Large intestine (tissue), 3 donors: ENCODE measurements around the gene CHSY1. TPM values are rescaled to one million over a fixed set of nuclear protein-coding genes. Genes with fewer than 3 reads are reported as not detected.

Experiments used
- DNase-seq, 2 donors: peaks; one replicate each; pipeline versions ENCODE4 v3.0.0 to v3.0.0-alpha.2; 2013
- H3K27ac ChIP-seq: one replicate; pipeline ENCODE4 v1.5.1; 2013; ENCODE audit warnings: low read length
- H3K27me3 ChIP-seq: 2 replicates; pipeline ENCODE4 v1.6.1; 2013; ENCODE audit warnings: low read length; ENCODE audit not compliant: control insufficient read depth, insufficient read depth
- H3K36me3 ChIP-seq: 2 replicates; pipeline ENCODE4 v1.6.1; 2013; ENCODE audit warnings: low read length; ENCODE audit not compliant: control insufficient read depth, insufficient read depth
- H3K4me1 ChIP-seq: one replicate; pipeline ENCODE4 v1.6.1; 2013; ENCODE audit warnings: low read length; ENCODE audit not compliant: control insufficient read depth, insufficient read depth
- H3K4me3 ChIP-seq: one replicate; pipeline ENCODE4 v1.5.1; 2013; ENCODE audit warnings: low read length
- H3K9me3 ChIP-seq: one replicate; pipeline ENCODE4 v1.6.1; 2013; ENCODE audit warnings: mild to moderate bottlenecking, low read depth, low read length, moderate library complexity; ENCODE audit not compliant: control insufficient read depth
- WGBS: methylation state at CpG from one replicate; pipeline ENCODE4 v1.1.5; 2013; ENCODE audit warnings: low lambda C conversion rate; ENCODE audit not compliant: insufficient coverage; 5-methylcytosine and 5-hydroxymethylcytosine counted together
- polyA plus RNA-seq: library from polyadenylated mRNA; unstranded; fragments of 120-200 nt; gene quantifications from one replicate; pipeline ENCODE4 v1.2.1, GENCODE V29; 2013

CHSY1 gene
- polyA plus RNA-seq, 1 donor, result 14.9 TPM

DNA sequence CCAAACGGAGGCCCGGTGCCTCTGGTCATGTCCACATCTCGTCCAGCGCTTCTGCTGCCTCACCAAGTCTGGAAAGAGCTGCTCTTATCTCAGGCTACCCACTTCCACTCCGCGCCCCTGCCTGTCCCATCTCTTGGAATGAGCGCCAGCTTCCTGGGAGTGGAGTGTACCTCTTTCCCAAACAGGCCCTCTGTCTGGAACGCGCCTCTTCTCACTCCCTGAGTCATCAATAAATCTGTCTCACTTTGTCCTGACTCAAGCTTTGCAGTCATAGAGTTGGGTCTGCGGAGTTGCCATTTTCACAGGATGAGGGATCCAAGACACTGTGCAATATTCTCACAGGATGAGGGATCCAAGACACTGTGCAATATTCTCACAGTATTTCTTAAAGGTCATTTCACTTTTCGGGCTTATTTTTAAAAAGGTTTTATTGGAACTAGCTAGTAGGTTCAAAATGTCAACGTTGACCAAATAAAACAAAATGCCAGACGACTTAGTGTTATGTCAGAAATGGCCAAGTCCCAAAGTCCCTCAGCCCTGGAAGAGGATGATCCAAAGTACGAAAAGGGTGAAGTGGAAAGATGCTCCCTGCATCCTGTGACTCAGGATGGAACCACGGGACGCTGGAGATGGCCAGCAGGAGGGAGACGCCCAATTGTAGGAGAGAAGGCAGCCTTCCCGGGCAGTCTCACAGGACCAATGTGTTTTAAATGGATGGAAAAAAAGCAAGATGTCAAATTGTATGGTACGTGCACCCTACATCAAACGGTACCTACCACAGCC, 81.1 kb downstream of the CHSY1 start:
- H3K36me3 ChIP-seq, result peaks cover 13% of the 10 kb centered on the region
- no peaks in the 10 kb centered on the region for H3K27me3 ChIP-seq
- 100% methylated on average over 3 of the region's 20 CpGs for WGBS
- H3K27ac ChIP-seq, result no peak overlapping the region
- peaks cover 2% of the 10 kb centered on the region for H3K4me1 ChIP-seq
- H3K9me3 ChIP-seq, result peaks cover 9% of the 10 kb centered on the region
- no peak for DNase-seq
- H3K4me3 ChIP-seq, result no peak overlapping the region

DNA sequence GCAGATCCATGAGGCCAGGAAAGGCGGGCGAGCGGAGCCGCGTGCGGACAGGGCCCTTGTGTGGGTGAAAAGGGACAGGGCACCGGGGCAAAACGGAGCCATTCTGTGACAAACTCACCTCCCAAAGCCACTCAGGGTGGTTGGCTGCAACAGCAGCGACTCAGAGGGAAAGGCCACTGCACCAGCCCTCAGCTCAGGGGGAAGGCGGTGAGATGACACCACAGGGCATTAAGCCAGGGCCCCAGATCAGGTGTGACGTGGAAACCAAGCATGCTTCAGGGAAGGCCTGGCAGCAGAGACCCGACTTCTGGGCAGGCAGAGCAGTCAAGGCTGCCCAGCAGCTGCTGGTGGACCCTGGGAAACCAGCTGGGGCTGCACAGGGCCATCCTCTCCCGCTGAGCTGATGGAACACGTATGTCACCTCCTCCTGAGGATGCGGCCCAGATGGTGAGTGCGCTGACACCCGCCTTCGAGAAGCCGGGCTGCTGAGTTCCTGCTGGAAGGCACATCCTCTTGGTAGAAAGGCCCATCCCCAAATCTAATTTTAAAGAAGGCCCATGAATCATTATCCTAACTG, 82.3 kb downstream of the CHSY1 start:
- Histone ChIP-seq H3K4me1 (peaks cover 2% of the 10 kb centered on the region), H3K9me3 (peaks cover 19% of the 10 kb centered on the region), H3K27me3 (no peaks in the 10 kb centered on the region), H3K27ac (no peak overlapping the region), H3K36me3 (peaks cover 8% of the 10 kb centered on the region), H3K4me3 (no peak overlapping the region)
- no peak for DNase-seq
- WGBS, result 100% methylated on average over 2 of the region's 19 CpGs

DNA sequence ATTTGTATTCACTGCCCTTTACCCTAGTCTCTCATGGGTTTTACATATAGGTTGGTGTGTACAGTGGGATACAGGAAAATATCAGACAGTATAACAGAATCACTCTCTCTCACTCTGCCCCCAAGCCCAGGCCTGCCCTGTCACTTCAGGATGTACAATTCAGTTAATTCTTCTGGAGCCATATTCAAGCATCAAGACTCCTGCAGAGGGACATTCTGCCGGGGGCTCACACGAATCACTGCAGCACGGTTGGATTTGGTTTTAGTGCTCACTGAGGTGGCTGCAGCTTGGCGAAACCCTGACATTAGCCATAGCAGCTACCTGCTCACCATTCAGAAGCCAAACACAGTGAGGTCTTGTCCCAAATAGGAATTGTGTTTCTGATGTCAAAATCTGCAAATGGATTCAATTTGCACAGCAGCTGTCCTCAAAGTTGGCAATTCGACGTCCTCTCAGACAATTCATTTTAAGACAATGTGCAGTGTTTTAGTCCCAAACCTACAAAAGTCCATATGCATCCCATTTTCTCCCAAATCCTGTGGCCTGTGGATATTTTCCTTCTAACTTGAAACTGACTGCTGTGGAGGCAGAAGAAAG, 82.9 kb downstream of the CHSY1 start:
- no peak overlapping the region for H3K27ac ChIP-seq
- peaks cover 2% of the 10 kb centered on the region for H3K36me3 ChIP-seq
- 42% methylated on average over 2 of the region's 6 CpGs for WGBS
- peaks cover 2% of the 10 kb centered on the region for H3K4me1 ChIP-seq
- H3K4me3 ChIP-seq, result no peak overlapping the region
- H3K27me3 ChIP-seq, result no peaks in the 10 kb centered on the region
- no peak for DNase-seq
- peaks cover 22% of the 10 kb centered on the region for H3K9me3 ChIP-seq

DNA sequence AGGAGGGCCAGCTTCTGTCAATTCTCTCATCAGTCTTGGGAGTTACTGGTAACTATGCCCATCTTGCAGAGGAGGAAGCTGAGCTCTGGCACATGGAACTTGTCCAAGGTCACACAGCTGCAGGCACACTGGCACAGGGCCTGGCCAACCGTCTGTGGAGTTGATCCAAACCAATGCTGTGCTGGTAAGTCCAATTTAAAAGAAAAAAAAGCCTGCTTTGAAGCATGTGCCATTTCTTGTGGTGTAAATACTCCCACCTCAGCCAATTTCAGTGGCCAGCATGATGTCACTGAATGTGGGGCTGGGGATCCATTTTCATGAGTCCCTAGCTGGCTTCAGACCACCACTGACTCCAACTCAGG, 83.4 kb downstream of the CHSY1 start:
- H3K27ac ChIP-seq, result no peak overlapping the region
- no peaks in the 10 kb centered on the region for H3K27me3 ChIP-seq
- no peak overlapping the region for H3K4me3 ChIP-seq
- no CpG with 5 or more reads among the region's 1 CpG for WGBS
- peaks cover 2% of the 10 kb centered on the region for H3K4me1 ChIP-seq
- no peak for DNase-seq
- peaks cover 22% of the 10 kb centered on the region for H3K9me3 ChIP-seq
- no peaks in the 10 kb centered on the region for H3K36me3 ChIP-seq

DNA sequence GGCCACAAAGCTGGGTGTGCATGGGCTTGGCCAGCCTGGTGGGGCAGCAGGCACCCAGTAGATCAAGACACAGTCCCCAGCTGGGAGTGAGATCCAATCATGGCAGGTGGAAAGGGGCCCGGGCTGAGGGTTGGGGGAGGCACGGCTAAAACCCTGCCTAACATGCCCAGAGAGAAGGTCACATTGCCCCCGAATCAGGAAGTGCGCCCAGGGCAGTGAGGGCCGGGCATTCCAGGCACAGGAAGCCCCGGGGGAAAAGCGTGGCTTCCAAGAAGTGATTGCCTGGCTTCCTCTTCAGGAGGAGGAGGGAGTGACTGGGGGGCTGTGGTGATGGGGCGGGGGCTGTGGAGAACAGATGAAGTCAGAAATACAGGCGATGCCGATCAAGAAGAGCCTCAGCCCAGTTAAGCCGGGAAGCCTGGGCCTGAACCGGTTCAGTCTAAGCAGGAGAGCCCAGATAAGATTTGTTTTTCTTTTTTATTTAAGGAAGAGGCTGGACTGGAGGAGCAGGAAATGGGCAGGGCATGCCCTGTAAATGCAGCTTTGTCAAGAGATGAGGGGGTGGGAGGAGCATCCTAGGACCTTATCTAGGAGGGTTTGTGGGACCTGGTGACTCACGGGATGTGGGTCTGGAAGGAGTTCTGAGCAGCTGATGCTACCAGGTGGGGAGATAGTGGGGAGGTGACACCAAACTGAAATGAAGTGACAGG, 83.9 kb downstream of the CHSY1 start:
- H3K36me3 ChIP-seq, result no peaks in the 10 kb centered on the region
- H3K4me3 ChIP-seq, result no peak overlapping the region
- peaks cover 2% of the 10 kb centered on the region for H3K4me1 ChIP-seq
- no peak for DNase-seq
- WGBS, result 40% methylated on average over 3 of the region's 13 CpGs
- H3K9me3 ChIP-seq, result peaks cover 22% of the 10 kb centered on the region
- no peaks in the 10 kb centered on the region for H3K27me3 ChIP-seq
- H3K27ac ChIP-seq, result no peak overlapping the region

DNA sequence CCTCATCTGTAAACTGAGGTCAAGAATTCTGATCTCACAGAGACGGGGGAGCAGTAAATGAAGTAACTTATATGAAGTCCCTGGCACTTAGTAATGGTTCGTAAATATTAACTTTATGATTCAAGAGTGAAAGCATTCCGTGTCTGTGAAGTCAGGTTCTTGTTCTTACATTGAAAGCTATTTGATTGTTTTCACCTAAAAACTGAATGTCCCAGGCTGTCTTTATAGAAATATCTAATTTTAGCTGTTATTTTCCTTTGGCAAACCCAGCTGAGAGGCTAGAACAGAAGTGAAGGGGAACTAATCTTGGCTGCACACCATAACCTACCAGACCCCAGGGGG, 84.5 kb downstream of the CHSY1 start:
- Histone ChIP-seq H3K4me1 (peaks cover 2% of the 10 kb centered on the region), H3K27ac (no peak overlapping the region), H3K36me3 (no peaks in the 10 kb centered on the region), H3K9me3 (peaks cover 22% of the 10 kb centered on the region), H3K27me3 (no peaks in the 10 kb centered on the region), H3K4me3 (no peak overlapping the region)
- DNase-seq, result no peak
- 33% methylated on average over 1 of the region's 3 CpGs for WGBS

DNA sequence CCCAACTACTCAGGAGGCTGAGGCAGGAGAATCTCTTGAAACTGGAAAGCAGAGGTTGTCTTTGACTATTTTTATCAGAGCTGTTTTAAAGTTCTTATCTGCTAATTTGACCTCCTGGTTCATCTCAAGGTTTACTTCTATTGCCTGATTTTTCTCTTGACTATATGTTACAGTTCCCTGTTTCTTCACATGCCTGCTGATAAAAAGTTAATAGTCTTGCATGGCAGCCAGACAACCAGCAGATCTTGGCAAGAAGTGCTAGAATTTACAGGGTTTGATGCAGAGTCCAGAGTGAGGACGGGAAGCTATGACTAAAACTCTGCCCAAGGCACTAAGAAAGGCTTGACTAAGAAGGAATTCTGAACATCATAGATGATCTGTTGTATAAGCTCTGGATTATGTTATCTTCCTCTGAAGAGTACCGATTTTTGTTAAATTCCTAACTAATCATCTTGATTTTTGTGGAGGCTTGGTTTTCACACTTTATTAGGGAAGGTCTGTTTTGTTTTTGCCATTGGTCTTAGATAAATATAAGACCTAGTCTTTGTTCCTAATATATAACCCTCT, 85.9 kb downstream of the CHSY1 start:
- H3K36me3 ChIP-seq, result no peaks in the 10 kb centered on the region
- DNase-seq, result no peak
- no peaks in the 10 kb centered on the region for H3K27me3 ChIP-seq
- H3K4me3 ChIP-seq, result no peak overlapping the region
- WGBS, result 100% methylated on average over 1 of the region's 2 CpGs
- peaks cover 2% of the 10 kb centered on the region for H3K4me1 ChIP-seq
- peaks cover 22% of the 10 kb centered on the region for H3K9me3 ChIP-seq
- H3K27ac ChIP-seq, result no peak overlapping the region

DNA sequence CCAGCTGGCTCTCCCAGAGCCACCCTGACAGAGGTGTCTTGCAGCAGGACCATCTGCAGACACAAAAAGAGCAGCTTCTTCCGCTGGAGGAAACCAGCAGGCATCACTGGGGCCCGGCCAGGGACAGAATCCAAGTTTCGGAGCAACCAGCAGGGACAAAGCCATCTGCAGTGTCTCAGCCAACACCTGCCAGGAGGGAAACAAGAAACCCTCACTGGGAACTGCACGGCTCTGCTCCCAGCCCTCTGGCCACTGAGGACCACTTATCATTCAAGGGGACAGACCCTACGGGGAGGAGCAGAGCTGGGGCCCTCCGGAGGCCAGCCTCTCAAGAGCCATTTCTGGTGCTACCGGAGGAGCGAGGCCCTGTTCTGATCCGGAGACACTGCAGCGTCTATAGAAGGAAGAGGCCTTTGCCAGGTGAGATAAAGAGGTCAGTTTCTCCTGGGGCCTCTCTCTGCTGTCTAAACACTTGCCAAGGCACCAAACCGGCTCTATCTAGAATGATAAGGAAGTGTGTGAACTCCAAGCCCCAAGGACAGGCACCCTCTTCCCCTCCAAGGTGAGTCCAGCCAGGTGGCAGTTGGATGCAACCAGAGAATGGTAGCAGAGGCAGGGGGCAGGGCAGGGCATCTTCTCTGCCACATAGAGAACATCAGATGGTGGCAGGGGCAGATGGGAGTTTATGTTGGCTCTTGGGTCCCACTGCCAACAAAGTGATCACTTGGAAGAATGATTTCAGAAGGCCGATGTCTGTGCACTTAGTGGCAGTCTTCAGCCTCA, 89.0 kb downstream of the CHSY1 start:
- DNase-seq, result no peak
- H3K4me3 ChIP-seq, result no peak overlapping the region

DNA sequence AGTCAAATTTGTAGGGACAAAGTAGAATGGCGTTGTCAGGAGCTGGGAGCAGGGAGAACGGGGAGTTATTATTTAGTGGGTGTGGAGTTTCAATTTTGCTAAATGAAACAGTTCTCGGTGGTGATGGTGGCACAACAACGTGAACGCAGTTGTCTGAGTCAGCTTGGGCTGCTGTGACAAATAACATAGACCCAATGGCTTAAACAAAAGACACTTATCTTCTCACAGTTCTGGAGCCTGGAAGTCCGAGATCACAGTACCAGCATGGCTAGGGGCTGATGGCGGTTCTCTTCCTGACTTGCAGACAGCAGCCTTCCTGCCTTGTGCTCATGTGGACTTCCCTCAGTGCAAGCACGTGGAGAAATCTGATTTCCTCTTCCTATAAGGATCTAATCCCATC, 90.2 kb downstream of the CHSY1 start:
- no peaks in the 10 kb centered on the region for H3K4me1 ChIP-seq
- no CpG with 5 or more reads among the region's 8 CpGs for WGBS
- no peak for DNase-seq
- no peak overlapping the region for H3K4me3 ChIP-seq
- H3K36me3 ChIP-seq, result no peaks in the 10 kb centered on the region
- H3K27me3 ChIP-seq, result no peaks in the 10 kb centered on the region
- H3K27ac ChIP-seq, result no peak overlapping the region
- H3K9me3 ChIP-seq, result peaks cover 17% of the 10 kb centered on the region

More for the DNA sequence above, 89.0 kb downstream of the CHSY1 start:
- H3K27ac ChIP-seq, result no peak overlapping the region
- H3K4me1 ChIP-seq, result peaks cover 2% of the 10 kb centered on the region
- H3K36me3 ChIP-seq, result no peaks in the 10 kb centered on the region
- WGBS, result no CpG with 5 or more reads among the region's 12 CpGs
- no peaks in the 10 kb centered on the region for H3K27me3 ChIP-seq
- peaks cover 21% of the 10 kb centered on the region for H3K9me3 ChIP-seq
